Astrocyte (in vitro differentiated cells and primary cell): ENCODE measurements around the gene LY6G6D.

Source experiments
- EZH2 ChIP-seq: IDR thresholded peaks from 2 replicates; pipeline ENCODE4 v1.6.1; 2012; ENCODE audit warnings: mild to moderate bottlenecking, low read length, inconsistent platforms; ENCODE audit not compliant: insufficient read depth
- TF ChIP-seq, protein P1 (sequence below): IDR thresholded peaks from 2 replicates; pipeline ENCODE4 v1.5.1; 2011; ENCODE audit warnings: low read depth, mild to moderate bottlenecking, inconsistent platforms, low read length, moderate library complexity; ENCODE audit not compliant: insufficient read depth

DNA sequence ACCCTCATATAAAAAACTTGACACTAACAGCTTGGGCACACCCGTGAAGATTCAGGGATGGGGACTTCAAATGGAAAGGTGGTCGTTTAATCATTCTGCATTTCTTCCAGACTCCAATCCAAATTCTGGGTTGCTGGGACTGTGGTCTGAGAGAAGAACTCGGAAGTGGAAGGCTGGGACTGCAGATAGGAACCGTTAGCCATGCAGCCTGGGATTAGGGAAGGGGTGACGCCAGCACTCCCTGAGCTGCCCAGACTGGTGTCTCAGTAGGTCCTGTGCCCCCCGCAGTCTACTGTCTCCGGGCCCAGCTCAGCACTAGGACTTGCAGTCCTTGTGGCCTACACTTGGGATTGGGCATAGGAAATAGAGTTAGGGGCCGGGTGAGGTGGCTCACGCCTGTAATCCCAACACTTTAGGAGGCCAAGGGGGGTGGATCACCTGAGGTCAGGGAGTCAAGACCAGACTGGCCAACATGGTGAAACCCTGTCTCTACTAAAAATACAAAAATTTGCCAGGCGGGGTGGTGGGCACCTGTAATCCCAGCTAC is 21.7 kb downstream of the LY6G6D start:
- TF ChIP-seq, protein P1, sequence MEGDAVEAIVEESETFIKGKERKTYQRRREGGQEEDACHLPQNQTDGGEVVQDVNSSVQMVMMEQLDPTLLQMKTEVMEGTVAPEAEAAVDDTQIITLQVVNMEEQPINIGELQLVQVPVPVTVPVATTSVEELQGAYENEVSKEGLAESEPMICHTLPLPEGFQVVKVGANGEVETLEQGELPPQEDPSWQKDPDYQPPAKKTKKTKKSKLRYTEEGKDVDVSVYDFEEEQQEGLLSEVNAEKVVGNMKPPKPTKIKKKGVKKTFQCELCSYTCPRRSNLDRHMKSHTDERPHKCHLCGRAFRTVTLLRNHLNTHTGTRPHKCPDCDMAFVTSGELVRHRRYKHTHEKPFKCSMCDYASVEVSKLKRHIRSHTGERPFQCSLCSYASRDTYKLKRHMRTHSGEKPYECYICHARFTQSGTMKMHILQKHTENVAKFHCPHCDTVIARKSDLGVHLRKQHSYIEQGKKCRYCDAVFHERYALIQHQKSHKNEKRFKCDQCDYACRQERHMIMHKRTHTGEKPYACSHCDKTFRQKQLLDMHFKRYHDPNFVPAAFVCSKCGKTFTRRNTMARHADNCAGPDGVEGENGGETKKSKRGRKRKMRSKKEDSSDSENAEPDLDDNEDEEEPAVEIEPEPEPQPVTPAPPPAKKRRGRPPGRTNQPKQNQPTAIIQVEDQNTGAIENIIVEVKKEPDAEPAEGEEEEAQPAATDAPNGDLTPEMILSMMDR, result no peak
- no peak for TF ChIP-seq EZH2
